Measurements from ENCODE around the gene GULP1.

GRCh38 chr2:188369365-188369764, 77.7 kb downstream of the GULP1 start:
- TF ChIP-seq, protein P1, sequence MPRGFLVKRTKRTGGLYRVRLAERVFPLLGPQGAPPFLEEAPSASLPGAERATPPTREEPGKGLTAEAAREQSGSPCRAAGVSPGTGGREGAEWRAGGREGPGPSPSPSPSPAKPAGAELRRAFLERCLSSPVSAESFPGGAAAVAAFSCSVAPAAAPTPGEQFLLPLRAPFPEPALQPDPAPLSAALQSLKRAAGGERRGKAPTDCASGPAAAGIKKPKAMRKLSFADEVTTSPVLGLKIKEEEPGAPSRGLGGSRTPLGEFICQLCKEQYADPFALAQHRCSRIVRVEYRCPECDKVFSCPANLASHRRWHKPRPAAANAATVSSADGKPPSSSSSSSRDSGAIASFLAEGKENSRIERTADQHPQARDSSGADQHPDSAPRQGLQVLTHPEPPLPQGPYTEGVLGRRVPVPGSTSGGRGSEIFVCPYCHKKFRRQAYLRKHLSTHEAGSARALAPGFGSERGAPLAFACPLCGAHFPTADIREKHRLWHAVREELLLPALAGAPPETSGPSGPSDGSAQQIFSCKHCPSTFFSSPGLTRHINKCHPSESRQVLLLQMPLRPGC (tag by site-specific recombination; IDR thresholded peaks at IDR 0.05) = no peak
- no peak for TF ChIP-seq ZNF221 (tag by site-specific recombination; IDR thresholded peaks at IDR 0.05; ENCODE audit: borderline replicate concordance)

Measured in HEK293 (cell line).